Measurements from ENCODE around the gene INHBB. TPM values are rescaled to one million over a fixed set of nuclear protein-coding genes. Genes with fewer than 3 reads are reported as not detected.

The INHBB gene
- total RNA-seq, 4 donors from 2014 or later = 0.20 to 1.1 (median 0.41) TPM; not detected in 1

DNA sequence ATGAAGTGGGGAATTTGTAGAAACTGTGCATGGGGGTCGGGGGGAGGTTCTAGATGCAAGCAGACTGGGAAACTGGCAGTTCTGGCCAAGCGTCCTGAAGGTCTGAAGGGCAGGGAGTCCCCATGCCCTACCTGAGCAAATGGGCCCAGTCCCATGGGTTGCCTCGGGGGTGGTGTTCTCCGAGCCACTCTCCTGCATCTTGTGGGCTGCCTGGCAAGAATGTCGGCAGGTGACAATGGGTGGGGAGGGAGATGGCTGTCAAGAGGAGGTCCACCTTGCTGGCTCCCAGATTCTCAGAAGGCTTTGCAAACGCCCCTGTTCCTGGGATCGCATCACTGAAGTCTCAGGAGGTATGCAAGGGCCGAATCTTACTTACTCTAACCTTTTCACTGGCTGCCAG is 21.3 kb downstream of the INHBB start:
- Histone ChIP-seq H3K27me3 (no peaks in the 10 kb centered on the region), H3K4me3 (no peak overlapping the region), H3K36me3 (no peaks in the 10 kb centered on the region), H3K27ac (no peak overlapping the region), H3K9me3 (no peaks in the 10 kb centered on the region), H3K4me1 (no peaks in the 10 kb centered on the region)
- DNase-seq = no peak
- in situ Hi-C loops (cut with MboI; ENCODE audit: low pct_ligation_motif_present in 1 of 4, low pct_unique_long_range_greater_than_20kb in 1 of 4, low sequenced_read_pairs in 3 of 4) (no loop called here), intact Hi-C loops (cut with DNase I; ENCODE audit: low total_unique reads) (no loop called here)
- WGBS, 2 donors (ENCODE audit: low coverage in 1 of 2) = 65 to 67% methylated on average over 3 to 8 of the region's 8 CpGs
- TF ChIP-seq EP300 (IDR thresholded peaks at IDR 0.05; ENCODE audit: low read depth) = no peak

DNA sequence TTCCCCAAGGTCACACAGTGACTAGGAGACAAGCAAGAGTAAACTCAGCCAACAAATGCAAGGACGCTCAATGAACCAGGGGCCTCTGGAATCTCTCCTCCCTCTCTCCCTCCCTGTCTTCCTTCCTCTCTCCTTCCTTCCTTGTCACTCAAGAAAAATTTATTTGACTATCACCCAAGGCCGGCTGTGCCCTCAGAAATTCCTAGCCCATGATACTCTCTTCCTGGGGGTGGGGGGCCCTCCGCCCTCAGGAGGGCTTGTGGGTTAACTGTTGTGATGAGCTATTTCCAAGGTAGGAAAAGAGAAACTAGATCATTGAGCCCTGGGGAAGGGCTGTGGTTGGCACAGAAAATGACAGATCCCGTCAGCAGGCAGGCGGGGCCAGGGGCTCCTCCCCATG is 21.7 kb downstream of the INHBB start:
- H3K27me3 ChIP-seq = no peaks in the 10 kb centered on the region
- no peak overlapping the region for H3K4me3 ChIP-seq
- H3K9me3 ChIP-seq = no peaks in the 10 kb centered on the region
- H3K27ac ChIP-seq = no peak overlapping the region
- WGBS, 2 donors (ENCODE audit: low coverage in 1 of 2) = 31 to 57% methylated on average over 4 to 5 of the region's 5 CpGs
- intact Hi-C loops (cut with DNase I; ENCODE audit: low total_unique reads) (no loop called here), in situ Hi-C loops (cut with MboI; ENCODE audit: low pct_ligation_motif_present in 1 of 4, low pct_unique_long_range_greater_than_20kb in 1 of 4, low sequenced_read_pairs in 3 of 4) (no loop called here)
- TF ChIP-seq POLR2AphosphoS5 (IDR thresholded peaks at IDR 0.05) = no peak
- TF ChIP-seq EP300 (IDR thresholded peaks at IDR 0.05; ENCODE audit: low read depth) = no peak
- TF ChIP-seq POLR2A (IDR thresholded peaks at IDR 0.05) = no peak
- TF ChIP-seq CTCF (IDR thresholded peaks at IDR 0.05) = no peak
- H3K36me3 ChIP-seq = no peaks in the 10 kb centered on the region
- no peak for DNase-seq
- H3K4me1 ChIP-seq = no peaks in the 10 kb centered on the region

DNA sequence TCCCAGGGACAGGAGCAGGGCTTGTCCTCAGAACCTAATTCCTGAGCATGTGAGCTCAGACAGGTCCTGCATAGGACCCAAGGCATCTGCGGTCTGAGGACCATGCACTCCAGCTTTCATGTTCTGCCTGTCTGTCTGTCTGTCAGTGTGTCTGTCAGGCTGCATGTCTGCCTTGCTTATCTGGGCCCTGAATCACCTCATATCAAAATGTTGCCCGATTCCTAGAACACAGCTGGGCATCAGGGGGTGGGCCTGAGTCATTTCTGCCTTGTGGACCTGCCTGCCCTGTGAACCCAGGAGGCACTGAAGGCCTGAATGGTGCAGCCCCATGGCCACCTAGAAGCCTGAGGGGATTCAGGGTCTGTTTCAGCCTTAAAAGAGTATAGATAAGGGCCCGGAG is 22.1 kb downstream of the INHBB start:
- H3K9me3 ChIP-seq = no peaks in the 10 kb centered on the region
- no peak for DNase-seq
- no peak overlapping the region for H3K27ac ChIP-seq
- no peaks in the 10 kb centered on the region for H3K27me3 ChIP-seq
- no peak overlapping the region for H3K4me3 ChIP-seq
- in situ Hi-C loops (cut with MboI; ENCODE audit: low pct_ligation_motif_present in 1 of 4, low pct_unique_long_range_greater_than_20kb in 1 of 4, low sequenced_read_pairs in 3 of 4) = no loop called here
- H3K36me3 ChIP-seq = no peaks in the 10 kb centered on the region
- intact Hi-C loops (cut with DNase I; ENCODE audit: low total_unique reads) = no loop called here
- WGBS, 2 donors (ENCODE audit: low coverage in 1 of 2) = 94% methylated on average over 2 of the region's 3 CpGs; no CpG with 5 or more reads in 1 of the 2 donors
- no peaks in the 10 kb centered on the region for H3K4me1 ChIP-seq
- no peak for TF ChIP-seq POLR2AphosphoS5 (IDR thresholded peaks at IDR 0.05)
- TF ChIP-seq CTCF (IDR thresholded peaks at IDR 0.05) = no peak
- TF ChIP-seq EP300 (IDR thresholded peaks at IDR 0.05; ENCODE audit: low read depth) = no peak

DNA sequence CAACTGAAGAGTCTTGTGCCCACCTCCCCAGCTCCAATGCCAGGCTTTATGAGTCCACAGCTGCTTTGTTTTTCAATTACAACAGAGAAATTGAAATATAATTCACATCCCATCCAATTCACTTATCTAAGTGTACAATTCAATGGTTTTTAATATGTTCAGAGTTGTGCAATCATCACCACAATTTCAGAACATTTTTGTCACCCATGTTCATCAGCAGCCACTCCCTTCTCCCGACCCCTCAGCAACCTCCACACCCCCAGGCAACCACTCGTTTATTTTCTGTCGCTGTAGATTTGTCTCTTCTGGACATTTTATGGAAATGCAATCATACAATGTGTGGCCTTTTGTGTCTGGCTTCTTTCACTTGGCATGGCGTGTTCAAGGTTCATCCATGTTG is 23.3 kb downstream of the INHBB start:
- no peak for TF ChIP-seq POLR2A (IDR thresholded peaks at IDR 0.05)
- TF ChIP-seq POLR2AphosphoS5 (IDR thresholded peaks at IDR 0.05) = no peak
- TF ChIP-seq EP300 (IDR thresholded peaks at IDR 0.05; ENCODE audit: low read depth) = no peak
- no peak for TF ChIP-seq CTCF (IDR thresholded peaks at IDR 0.05)
- Histone ChIP-seq H3K27ac (no peak overlapping the region), H3K9me3 (no peaks in the 10 kb centered on the region), H3K4me1 (no peaks in the 10 kb centered on the region), H3K4me3 (no peak overlapping the region), H3K36me3 (no peaks in the 10 kb centered on the region), H3K27me3 (no peaks in the 10 kb centered on the region)
- intact Hi-C loops (cut with DNase I; ENCODE audit: low total_unique reads) = no loop called here
- in situ Hi-C loops (cut with MboI; ENCODE audit: low pct_ligation_motif_present in 1 of 4, low pct_unique_long_range_greater_than_20kb in 1 of 4, low sequenced_read_pairs in 3 of 4) = no loop called here
- WGBS, 2 donors (ENCODE audit: low coverage in 1 of 2) = 76 to 82% methylated on average over 4 of the region's 4 CpGs
- no peak for DNase-seq

- no peak overlapping the region for H3K27ac ChIP-seq
- no peak for TF ChIP-seq POLR2AphosphoS5 (IDR thresholded peaks at IDR 0.05)
- TF ChIP-seq EP300 (IDR thresholded peaks at IDR 0.05; ENCODE audit: low read depth) = no peak
- TF ChIP-seq CTCF (IDR thresholded peaks at IDR 0.05) = no peak
- DNase-seq = no peak
- H3K36me3 ChIP-seq = no peaks in the 10 kb centered on the region
- no peaks in the 10 kb centered on the region for H3K27me3 ChIP-seq
- 77 to 87% methylated on average over 9 to 16 of the region's 16 CpGs for WGBS, 2 donors (ENCODE audit: low coverage in 1 of 2)
- H3K4me3 ChIP-seq = no peak overlapping the region
- intact Hi-C loops (cut with DNase I; ENCODE audit: low total_unique reads) = no loop called here
- H3K4me1 ChIP-seq = no peaks in the 10 kb centered on the region
- H3K9me3 ChIP-seq = no peaks in the 10 kb centered on the region
- in situ Hi-C loops (cut with MboI; ENCODE audit: low pct_ligation_motif_present in 1 of 4, low pct_unique_long_range_greater_than_20kb in 1 of 4, low sequenced_read_pairs in 3 of 4) = no loop called here
These were observed 26.2 kb downstream of the INHBB start for GRCh38 chr2:120371969-120372625.

Measured in transverse colon (tissue), 4 donors.